Heart left ventricle (tissue), 13 donors: ENCODE data around the gene CDC42EP4.

Source experiments
- POLR2A ChIP-seq, 2 donors: fragments of 450-650 bp; IDR thresholded peaks; one replicate each; pipeline ENCODE4 v1.6.1; 2017; ENCODE audit warnings: antibody characterized with exemption in 2 of 2, mild to moderate bottlenecking in 2 of 2, moderate library complexity in 2 of 2
- TF ChIP-seq, protein P1 (sequence below), 12 donors: fragments of 200-600 bp; sonication (generic) in 4 of 12; IDR thresholded peaks; one replicate each; pipeline versions ENCODE4 v1.5.0 to v1.8.0; 2018 to 2022; ENCODE audit warnings: antibody characterized with exemption in 12 of 12, mild to moderate bottlenecking in 5 of 12
- donor health status: ischemic (EF 13 %, LVEDD 7.1; RV severe dilation, severe dysfunction).
- donor health status: DM: no; HTN: yes; CAD: no.
- donor health status: DM: no; HTN: no; CAD: no.
- donor health status: ischemic (EF 25% LVEDD 6.9; RV normal size, moderate dysfunction).
- donor health status: ischemic (EF 25% LVEDD 5.7; RV mildly dilated, moderate dysfunction).
- donor health status: ischemic (EF 35%, LVEDD 5.7; RV mildly dilated, moderate dysfunction).
- donor health status: nonischemic (EF 11% LVEDD 7.7; RV severe dilation, severe dysfunction).
- donor health status: DM: yes; HTN: yes; CAD: no.
- donor health status: PGD.
- donor health status: ischemic (EF 29% LVEDD 5.4; RV normal size, mild dysfunction).
- donor health status: nonischemic (EF 23%, LVEDD 6.1; RV moderate dilation, normal function).

DNA sequence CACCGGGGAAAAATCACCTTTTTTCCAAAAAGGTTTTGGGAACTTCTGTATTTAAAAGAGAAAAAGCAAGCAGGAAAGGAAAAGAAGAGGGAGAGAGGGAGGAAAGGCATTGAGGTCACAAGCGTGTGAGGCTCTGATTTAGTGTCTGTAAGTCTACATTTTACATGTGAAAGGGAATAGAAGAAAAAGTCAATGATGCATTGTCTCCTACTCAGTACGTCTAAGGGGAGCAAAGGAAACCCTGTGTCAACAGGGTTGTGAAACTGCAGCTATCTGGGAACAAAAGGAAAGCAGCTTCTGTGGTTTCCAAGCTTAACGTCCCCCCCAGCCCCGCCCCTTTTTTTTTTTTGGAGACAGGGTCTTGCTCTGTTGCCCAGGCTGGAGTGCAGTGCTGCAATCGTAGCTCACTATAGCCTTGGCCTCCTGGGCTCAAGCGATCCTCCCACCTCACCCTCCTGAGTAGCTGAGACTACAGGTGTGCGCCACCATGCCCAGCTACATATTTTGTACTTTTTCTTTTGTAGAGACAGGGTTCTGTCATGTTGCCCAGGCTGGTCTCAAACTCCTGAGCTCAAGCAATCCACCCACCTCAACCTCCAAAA, 1.8 kb upstream of the CDC42EP4 start:
- TF ChIP-seq POLR2A (IDR thresholded peaks at IDR 0.05), result no peak
- TF ChIP-seq, protein P1, sequence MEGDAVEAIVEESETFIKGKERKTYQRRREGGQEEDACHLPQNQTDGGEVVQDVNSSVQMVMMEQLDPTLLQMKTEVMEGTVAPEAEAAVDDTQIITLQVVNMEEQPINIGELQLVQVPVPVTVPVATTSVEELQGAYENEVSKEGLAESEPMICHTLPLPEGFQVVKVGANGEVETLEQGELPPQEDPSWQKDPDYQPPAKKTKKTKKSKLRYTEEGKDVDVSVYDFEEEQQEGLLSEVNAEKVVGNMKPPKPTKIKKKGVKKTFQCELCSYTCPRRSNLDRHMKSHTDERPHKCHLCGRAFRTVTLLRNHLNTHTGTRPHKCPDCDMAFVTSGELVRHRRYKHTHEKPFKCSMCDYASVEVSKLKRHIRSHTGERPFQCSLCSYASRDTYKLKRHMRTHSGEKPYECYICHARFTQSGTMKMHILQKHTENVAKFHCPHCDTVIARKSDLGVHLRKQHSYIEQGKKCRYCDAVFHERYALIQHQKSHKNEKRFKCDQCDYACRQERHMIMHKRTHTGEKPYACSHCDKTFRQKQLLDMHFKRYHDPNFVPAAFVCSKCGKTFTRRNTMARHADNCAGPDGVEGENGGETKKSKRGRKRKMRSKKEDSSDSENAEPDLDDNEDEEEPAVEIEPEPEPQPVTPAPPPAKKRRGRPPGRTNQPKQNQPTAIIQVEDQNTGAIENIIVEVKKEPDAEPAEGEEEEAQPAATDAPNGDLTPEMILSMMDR (IDR thresholded peaks at IDR 0.05), result no peak
